GM12878 (cell line): ENCODE results near the gene SULT2B1. TPM values are rescaled to one million over a fixed set of nuclear protein-coding genes. Genes with fewer than 3 reads are reported as not detected.

Experiments used
- ATAC-seq: fragments of 200-7000 bp; cut with Tn5 transposase; 3 replicates; pipeline ENCODE4 v1.9.1; 2020; ENCODE audit warnings: mild to moderate bottlenecking, moderate library complexity
- BruUV-seq: library from RNA; stranded (reverse); fragments of 400-500 nt; replicated peaks from 2 replicates; lab custom pipeline; 2021; lab: Mats Ljungman, UMichigan
- CTCF ChIA-PET: fragments of 300-600 bp; sonication (Branson Sonifier 250); formaldehyde crosslinking; extraction: SDS; loops from one replicate; lab custom pipeline; 2021; ENCODE audit warnings: inconsistent platforms; lab: Yijun Ruan, JAX
- POLR2A ChIA-PET: fragments of 350-600 bp; formaldehyde crosslinking; extraction: SDS; loops from one replicate; lab custom pipeline; 2021; ENCODE audit warnings: inconsistent platforms; lab: Charles Lee
- RAD21 ChIA-PET: fragments of 300-600 bp; sonication (Branson Sonifier 250); formaldehyde crosslinking; loops from one replicate; lab custom pipeline; 2023; ENCODE audit warnings: antibody characterized with exemption; ENCODE audit not compliant: unreplicated experiment; lab: Charles Lee
- SMC1A ChIA-PET: fragments of 300-600 bp; sonication (Branson Sonifier 250); formaldehyde crosslinking; loops from one replicate; lab custom pipeline; 2023; ENCODE audit not compliant: unreplicated experiment, uncharacterized antibody; lab: Charles Lee
- DNase-seq: peaks from one replicate; pipeline ENCODE4 v3.0.0-alpha.2; 2011; ENCODE audit warnings: low read depth, low spot score
- FAIRE-seq: peaks from 3 replicates; lab custom pipeline; 2011; peaks lifted over from hg19 to GRCh38; lab: Jason Lieb, UNC
- H2AFZ ChIP-seq: 2 replicates; pipeline ENCODE4 v1.6.0; 2011; ENCODE audit warnings: low read depth, low read length, control low read depth; ENCODE audit not compliant: control insufficient read depth
- H3K27ac ChIP-seq: 2 replicates; pipeline ENCODE4 v1.5.1; 2011; ENCODE audit warnings: control low read depth; ENCODE audit not compliant: control insufficient read depth, insufficient read depth
- H3K27me3 ChIP-seq, 2 experiments: replicated peaks in 1 of 2; 2 replicates each; pipeline versions ENCODE4 v1.6.0 to v1.6.1; 2011; ENCODE audit warnings: low read length in 1 of 2; ENCODE audit not compliant: control insufficient read depth in 2 of 2, insufficient read depth in 2 of 2
- H3K36me3 ChIP-seq, 2 experiments: 2 replicates each; pipeline ENCODE4 v1.5.1; 2011; ENCODE audit warnings: low read length in 1 of 2; ENCODE audit not compliant: control insufficient read depth in 2 of 2, insufficient read depth in 2 of 2
- H3K4me1 ChIP-seq: 2 replicates; pipeline ENCODE4 v1.6.1; 2011; ENCODE audit warnings: mild to moderate bottlenecking, low read length, moderate library complexity, mixed read lengths; ENCODE audit not compliant: control insufficient read depth, insufficient read depth
- H3K4me2 ChIP-seq: 2 replicates; pipeline ENCODE4 v1.6.0; 2011; ENCODE audit warnings: control low read depth; ENCODE audit not compliant: control insufficient read depth, insufficient read depth
- H3K4me3 ChIP-seq: fragments of 200-600 bp; sonication (generic); 2 replicates; pipeline ENCODE4 v1.5.1; 2016
- H3K79me2 ChIP-seq: 2 replicates; pipeline ENCODE4 v1.6.0; 2011; ENCODE audit warnings: low read length; ENCODE audit not compliant: control insufficient read depth, insufficient read depth
- H3K9ac ChIP-seq: 2 replicates; pipeline ENCODE4 v1.8.0; 2011; ENCODE audit warnings: low read length, control low read depth, mixed read lengths; ENCODE audit not compliant: control insufficient read depth, insufficient read depth
- H3K9me3 ChIP-seq: replicated peaks from 3 replicates; pipeline ENCODE4 v1.5.1; 2011; ENCODE audit warnings: mild to moderate bottlenecking, low read length; ENCODE audit not compliant: control insufficient read depth, insufficient read depth
- H4K20me1 ChIP-seq: 2 replicates; pipeline ENCODE4 v1.6.0; 2011; ENCODE audit not compliant: control insufficient read depth, insufficient read depth
- CHD1 ChIP-seq: IDR thresholded peaks from 2 replicates; pipeline ENCODE4 v1.6.1; 2012; ENCODE audit warnings: low read depth, low read length, improper control_type of control experiment
- EZH2 ChIP-seq: IDR thresholded peaks from 2 replicates; pipeline ENCODE4 v1.6.1; 2012; ENCODE audit warnings: low read depth, mild to moderate bottlenecking, control low read depth, inconsistent platforms, low read length, borderline replicate concordance; ENCODE audit not compliant: control insufficient read depth
- GATAD2B ChIP-seq: fragments of 450-650 bp; conservative IDR thresholded peaks from 2 replicates; pipeline ENCODE4 v1.6.1; 2017; ENCODE audit warnings: low read depth, mild to moderate bottlenecking, moderate library complexity
- LARP7 ChIP-seq: fragments of 450-650 bp; IDR thresholded peaks from 2 replicates; pipeline ENCODE4 v1.6.1; 2017; ENCODE audit warnings: mild to moderate bottlenecking
- SKIL ChIP-seq: fragments of 450-650 bp; IDR thresholded peaks from 2 replicates; pipeline ENCODE4 v1.6.1; 2017; ENCODE audit warnings: mild to moderate bottlenecking, low read depth, inconsistent platforms; ENCODE audit not compliant: poor library complexity, severe bottlenecking
- WRNIP1 ChIP-seq: IDR thresholded peaks from 2 replicates; pipeline ENCODE4 v1.6.1; 2011; ENCODE audit warnings: low read depth, low read length, improper control_type of control experiment, borderline replicate concordance
- WGBS: methylation state at CpG from one replicate; pipeline ENCODE4 v1.1.6; 2016; ENCODE audit warnings: low lambda C conversion rate; ENCODE audit not compliant: insufficient replicate concordance, insufficient coverage; ENCODE audit errors: missing lambda C conversion rate; 5-methylcytosine and 5-hydroxymethylcytosine counted together
- in situ Hi-C: fragments of 300-500 bp; cut with MboI; formaldehyde crosslinking; loops from 9 replicates; pipeline ENCODE4 v1.14.3; 2018; ENCODE audit warnings: mixed read lengths
- intact Hi-C: fragments of 100-400 bp; cut with micrococcal nuclease; formaldehyde crosslinking; loops from one replicate; pipeline ENCODE4 v1.14.2; 2022; ENCODE audit not compliant: unreplicated experiment
- polyA plus RNA-seq, 11 experiments: library from polyadenylated mRNA; depleted of rRNA in 4 of 11; unstranded in 6 of 11; stranded (reverse) in 5 of 11; fragments of >200 nt; fragmentation: Nextera tagmentation in 4 of 11; fragmentation: Illumina TruSeq in 1 of 11; extraction: Ambion mirVana in 4 of 11; extraction: Trizol in 1 of 11; gene quantifications; 1 replicate in 1 of 11; 2 replicates in 10 of 11; pipeline versions ENCODE4 v1.2.1 to v1.2.3, GENCODE V29; 2011 to 2016; ENCODE audit warnings: inconsistent platforms in 2 of 11, missing spikeins in 2 of 11, low read depth in 1 of 11
- total RNA-seq, 4 experiments: library from RNA; depleted of rRNA in 3 of 4; stranded (reverse); fragments of >200 nt in 3 of 4; fragmentation: Illumina TruSeq in 1 of 4; extraction: Trizol in 1 of 4; gene quantifications; 2 replicates each; pipeline versions ENCODE4 v1.2.1 to v1.2.3, GENCODE V29; 2013 to 2021

SULT2B1 gene
- total and polyA plus RNA-seq, 10 of the 15 experiments (the other 5 are each of a cell fraction or from before 2014, with no cell fraction given), result 0.11 to 0.14 TPM; not detected in 8

GRCh38 chr19:48618278-48618915 lies 66.4 kb downstream of the SULT2B1 start:
- no peaks in the 10 kb centered on the region for H3K9me3 ChIP-seq
- ChIA-PET POLR2A (interaction anchor here (0.6 to 6.6 kb wide), 7 partner anchors 10 to 1356 kb away, joined by 3 to 62 read pairs (median 5); partner anchors contain the start of genes CA11, GYS1 and RUVBL2), SMC1A (interaction anchor here (1.0 to 1.7 kb wide), 3 partner anchors 15 to 34 kb away, joined by 3 to 4 read pairs (median 3); no protein-coding TSS in a partner anchor)
- no peak overlapping the region for H2AFZ ChIP-seq
- peaks cover 22% of the 10 kb centered on the region for H3K4me1 ChIP-seq
- H3K4me2 ChIP-seq, result peak overlapping the region; percentile 88
- H3K9ac ChIP-seq, result peak overlapping the region; percentile 99
- in situ Hi-C loops, result no loop called here
- peak overlapping the region; percentile 95 for H3K27ac ChIP-seq
- H3K4me3 ChIP-seq, result peak overlapping the region; percentile 93
- peaks cover 25 to 32% of the 10 kb centered on the region in 2 experiments for H3K36me3 ChIP-seq
- TF ChIP-seq CHD1 (0 out of 2 replicates have a peak, but pooled peaks have one; percentile 15), SKIL (no peak), WRNIP1 (0 out of 2 replicates have a peak, but pooled peaks have one; percentile 28), GATAD2B (0 out of 2 replicates have a peak, but pooled peaks have one; percentile 13), LARP7 (0 out of 2 replicates have a peak, but pooled peaks have one; percentile 18), EZH2 (no peak)
- TF ChIP-seq, all 136 proteins: peak for 4
- H3K79me2 ChIP-seq, result peaks cover 51% of the 10 kb centered on the region
- FAIRE-seq (no peak), ATAC-seq (no peak), DNase-seq (no peak)
- BruUV-seq, result TSS peak; percentile 84
- RAD21 ChIA-PET, result interaction anchor here (0.6 to 1.6 kb wide), 6 partner anchors 9 to 710 kb away, joined by 3 to 15 read pairs (median 6); no protein-coding TSS in a partner anchor
- CTCF ChIA-PET, result interaction anchor here (1.2 to 1.8 kb wide), 5 partner anchors 10 to 129 kb away, joined by 3 to 8 read pairs (median 6); partner anchors contain the start of gene CA11
- H3K27me3 ChIP-seq, result no peaks in the 10 kb centered on the region
- intact Hi-C loops, result no loop called here
- 1% methylated on average over 18 of the region's 18 CpGs for WGBS
- H4K20me1 ChIP-seq, result peaks cover 15% of the 10 kb centered on the region
